Left lung (tissue), 10 donors: ENCODE results near the gene B3GAT2. TPM values are rescaled to one million over a fixed set of nuclear protein-coding genes. Genes with fewer than 3 reads are reported as not detected.

Source experiments
- ATAC-seq: fragments of 200-7000 bp; cut with Tn5 transposase; one replicate; pipeline ENCODE4 v1.9.1; 2020; ENCODE audit warnings: moderate library complexity
- DNase-seq, 4 donors: peaks; one replicate each; pipeline ENCODE4 v3.0.0-alpha.2; 2013 to 2020
- H3K27ac ChIP-seq, 2 donors: fragments of 200-600 bp; sonication (generic) in 1 of 2; one replicate each; pipeline versions ENCODE4 v1.5.0 to v1.8.0; 2020 to 2021
- H3K27me3 ChIP-seq, 2 donors: fragments of 200-600 bp; sonication (generic) in 1 of 2; one replicate each; pipeline versions ENCODE4 v1.5.0 to v1.8.0; 2020 to 2021
- H3K36me3 ChIP-seq, 2 donors: fragments of 200-600 bp; sonication (generic) in 1 of 2; one replicate each; pipeline versions ENCODE4 v1.5.0 to v1.8.0; 2020 to 2021
- H3K4me1 ChIP-seq, 2 donors: fragments of 200-600 bp; one replicate each; pipeline ENCODE4 v1.8.0; 2021
- H3K4me3 ChIP-seq, 2 donors: fragments of 200-600 bp; sonication (generic) in 1 of 2; one replicate each; pipeline versions ENCODE4 v1.5.0 to v1.8.0; 2020 to 2021; ENCODE audit warnings: mild to moderate bottlenecking in 1 of 2
- H3K9me3 ChIP-seq, 2 donors: fragments of 200-600 bp; sonication (generic) in 1 of 2; one replicate each; pipeline versions ENCODE4 v1.5.0 to v1.8.0; 2020 to 2021
- intact Hi-C, 2 donors: fragments of 100-400 bp; cut with DNase I; formaldehyde crosslinking; loops; one replicate each; pipeline versions ENCODE4 v1.11.2 to v1.14.2; 2022
- polyA plus RNA-seq, 6 donors: library from polyadenylated mRNA; unstranded; fragments of 120-200 nt; gene quantifications; one replicate each; pipeline ENCODE4 v1.2.1, GENCODE V29; 2013; ENCODE audit not compliant: insufficient read length in 6 of 6
- total RNA-seq, 2 donors: library from RNA; stranded (reverse); fragmentation: NEBNext Ultra II Directional; extraction: Animal tissue kit (Norgen Biotek cat#: 25700); gene quantifications; one replicate each; pipeline ENCODE4 v1.2.1, GENCODE V29; 2021
- TF ChIP-seq, protein P1 (sequence below), 2 donors: fragments of 200-600 bp; sonication (generic) in 1 of 2; IDR thresholded peaks; one replicate each; pipeline versions ENCODE4 v1.5.0 to v1.8.0; 2021; ENCODE audit warnings: antibody characterized with exemption in 2 of 2
- donor health status: DM: no; HTN: yes; CAD: no.
- donor health status: DM: no; HTN: no; CAD: no.

Gene B3GAT2
- total and polyA plus RNA-seq, 8 donors: 0.03 to 2.9 (median 2.0) TPM; not detected in 1

DNA sequence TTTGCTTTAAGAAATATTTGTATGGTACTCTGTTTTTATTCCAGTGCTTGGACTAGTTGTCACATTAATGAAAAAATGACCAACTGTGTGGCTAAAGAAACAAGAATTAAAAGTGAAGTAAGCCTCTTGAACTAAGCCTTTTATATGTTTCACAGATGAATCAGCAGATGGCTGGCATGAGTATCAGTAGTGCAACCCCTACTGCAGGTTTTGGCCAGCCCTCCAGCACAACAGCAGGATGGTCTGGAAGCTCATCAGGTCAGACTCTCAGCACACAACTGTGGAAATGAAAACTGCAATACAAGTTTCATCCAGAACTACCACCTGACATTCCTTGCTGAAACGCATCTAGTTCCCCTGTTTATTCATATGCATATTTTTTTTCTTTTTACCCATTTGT lies 96.8 kb downstream of the B3GAT2 start:
- no peaks in the 10 kb centered on the region for H3K27me3 ChIP-seq
- ATAC-seq: no peak
- intact Hi-C loops: no loop called here
- no peak for DNase-seq
- no peak overlapping the region for H3K27ac ChIP-seq
- H3K4me3 ChIP-seq: no peak overlapping the region
- no peaks in the 10 kb centered on the region for H3K4me1 ChIP-seq
- H3K36me3 ChIP-seq: peaks cover 0 to 41% of the 10 kb centered on the region in 2 donors
- H3K9me3 ChIP-seq: no peaks in the 10 kb centered on the region
- TF ChIP-seq, protein P1, sequence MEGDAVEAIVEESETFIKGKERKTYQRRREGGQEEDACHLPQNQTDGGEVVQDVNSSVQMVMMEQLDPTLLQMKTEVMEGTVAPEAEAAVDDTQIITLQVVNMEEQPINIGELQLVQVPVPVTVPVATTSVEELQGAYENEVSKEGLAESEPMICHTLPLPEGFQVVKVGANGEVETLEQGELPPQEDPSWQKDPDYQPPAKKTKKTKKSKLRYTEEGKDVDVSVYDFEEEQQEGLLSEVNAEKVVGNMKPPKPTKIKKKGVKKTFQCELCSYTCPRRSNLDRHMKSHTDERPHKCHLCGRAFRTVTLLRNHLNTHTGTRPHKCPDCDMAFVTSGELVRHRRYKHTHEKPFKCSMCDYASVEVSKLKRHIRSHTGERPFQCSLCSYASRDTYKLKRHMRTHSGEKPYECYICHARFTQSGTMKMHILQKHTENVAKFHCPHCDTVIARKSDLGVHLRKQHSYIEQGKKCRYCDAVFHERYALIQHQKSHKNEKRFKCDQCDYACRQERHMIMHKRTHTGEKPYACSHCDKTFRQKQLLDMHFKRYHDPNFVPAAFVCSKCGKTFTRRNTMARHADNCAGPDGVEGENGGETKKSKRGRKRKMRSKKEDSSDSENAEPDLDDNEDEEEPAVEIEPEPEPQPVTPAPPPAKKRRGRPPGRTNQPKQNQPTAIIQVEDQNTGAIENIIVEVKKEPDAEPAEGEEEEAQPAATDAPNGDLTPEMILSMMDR (IDR thresholded peaks at IDR 0.05): no peak

DNA sequence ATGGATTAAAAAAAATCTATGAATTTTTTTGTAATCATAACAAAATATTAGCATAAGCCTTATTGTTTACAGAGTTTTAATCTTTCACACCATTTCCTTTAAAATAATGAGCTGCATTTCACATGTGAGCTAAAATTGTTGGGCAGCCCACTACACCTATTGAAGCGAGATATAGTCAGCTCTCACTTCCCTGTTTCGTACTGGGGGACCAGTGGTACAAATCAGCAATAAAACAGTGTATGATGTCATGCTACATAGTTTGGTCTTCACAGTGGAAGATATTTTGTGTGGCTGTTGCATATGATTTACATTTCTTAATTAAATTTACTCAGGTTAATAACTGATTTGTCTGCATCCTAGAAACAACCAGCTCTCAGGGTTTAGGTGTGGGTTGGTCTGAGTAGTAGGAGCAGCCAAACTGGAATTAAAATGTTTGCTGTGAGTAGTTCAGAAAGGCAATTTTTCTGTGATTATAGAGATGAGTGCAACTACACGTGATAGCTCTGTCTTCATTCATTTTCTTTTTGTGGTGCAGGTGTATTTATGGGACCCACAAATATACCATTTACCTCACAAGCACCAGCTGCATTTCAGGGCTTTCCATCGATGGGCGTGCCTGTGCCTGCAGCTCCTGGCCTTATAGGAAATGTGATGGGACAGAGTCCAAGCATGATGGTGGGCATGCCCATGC lies 99.3 kb downstream of the B3GAT2 start:
- ATAC-seq (no peak), DNase-seq (no peak)
- Histone ChIP-seq H3K9me3 (no peaks in the 10 kb centered on the region), H3K27me3 (no peaks in the 10 kb centered on the region), H3K36me3 (peaks cover 0 to 41% of the 10 kb centered on the region in 2 donors), H3K4me3 (no peak overlapping the region), H3K27ac (no peak overlapping the region), H3K4me1 (no peaks in the 10 kb centered on the region)
- TF ChIP-seq, protein P1 (IDR thresholded peaks at IDR 0.05): no peak
- intact Hi-C loops: no loop called here

DNA sequence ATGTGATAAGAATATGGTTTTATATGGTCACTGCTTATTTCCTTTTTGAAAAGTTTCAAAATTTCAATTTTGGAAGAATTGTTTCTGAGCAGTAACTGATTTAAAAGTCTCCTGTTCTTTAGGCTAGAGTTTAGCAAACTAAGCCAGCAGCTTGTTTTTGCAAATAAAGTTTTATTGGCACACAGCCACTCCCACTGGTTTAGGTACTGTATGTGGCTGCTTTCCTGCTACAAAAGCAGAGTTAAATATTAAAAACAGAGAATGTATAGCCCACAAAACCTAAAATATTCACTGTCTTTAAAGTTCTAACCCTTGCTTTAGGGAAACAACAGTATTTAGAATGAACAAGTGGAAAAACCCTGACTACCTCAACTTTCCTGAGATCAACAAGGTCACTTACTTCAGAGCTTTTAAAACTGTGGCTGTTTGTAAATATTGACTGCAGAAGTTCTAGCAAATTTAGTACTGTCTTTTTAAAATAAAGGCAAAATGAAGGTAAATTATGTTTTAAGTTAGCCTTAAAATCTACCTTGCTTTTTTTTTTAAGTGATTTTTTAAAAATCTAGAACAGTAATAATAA lies 104.1 kb downstream of the B3GAT2 start:
- TF ChIP-seq, protein P1 (IDR thresholded peaks at IDR 0.05): no peak
- DNase-seq (no peak), ATAC-seq (no peak)
- no peak overlapping the region for H3K27ac ChIP-seq
- intact Hi-C loops: no loop called here
- peaks cover 0 to 12% of the 10 kb centered on the region in 2 donors for H3K36me3 ChIP-seq
- no peak overlapping the region for H3K4me3 ChIP-seq
- no peaks in the 10 kb centered on the region for H3K9me3 ChIP-seq
- H3K4me1 ChIP-seq: no peaks in the 10 kb centered on the region
- no peaks in the 10 kb centered on the region for H3K27me3 ChIP-seq

DNA sequence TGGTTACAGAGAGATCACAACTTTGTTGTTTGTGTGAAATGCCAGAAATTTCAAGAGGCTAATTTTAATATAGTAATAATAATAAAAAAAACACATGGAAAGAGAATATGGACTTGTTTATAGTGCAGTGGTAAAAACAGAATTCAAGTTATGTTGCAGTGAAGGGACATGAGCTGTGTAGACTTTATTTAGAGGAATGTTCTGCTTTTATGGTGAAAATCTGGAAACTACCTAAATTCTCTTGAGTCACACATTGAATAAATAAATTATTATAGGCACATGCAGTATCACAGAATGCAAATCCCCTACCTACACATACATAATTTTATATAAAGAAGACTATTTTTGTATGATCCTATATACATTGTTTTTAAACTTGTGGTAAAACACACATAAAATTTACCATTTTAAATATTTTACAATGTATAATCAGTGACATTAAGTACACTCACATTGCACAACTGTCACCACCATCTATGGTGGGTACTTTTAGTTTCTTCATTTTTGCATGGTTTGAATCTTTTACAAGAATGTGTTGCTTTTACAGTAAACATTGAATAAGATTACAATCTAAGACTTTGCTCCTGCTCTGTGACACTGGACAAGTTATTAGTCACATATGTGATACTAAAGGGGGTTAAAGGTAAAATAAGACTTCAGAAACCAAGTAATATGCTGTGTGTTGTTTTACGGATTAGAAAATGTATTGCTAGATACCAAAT lies 107.4 kb downstream of the B3GAT2 start:
- TF ChIP-seq, protein P1 (IDR thresholded peaks at IDR 0.05): no peak
- peaks cover 0 to 6% of the 10 kb centered on the region in 2 donors for H3K36me3 ChIP-seq
- no peak overlapping the region for H3K27ac ChIP-seq
- DNase-seq (no peak), ATAC-seq (no peak)
- H3K4me3 ChIP-seq: no peak overlapping the region
- H3K9me3 ChIP-seq: no peaks in the 10 kb centered on the region
- intact Hi-C loops: no loop called here
- no peaks in the 10 kb centered on the region for H3K4me1 ChIP-seq
- no peaks in the 10 kb centered on the region for H3K27me3 ChIP-seq
